ENCODE data around the gene SIGLEC9.
A peak's percentile ranks its signal among the peaks of the same experiment; 100 is the strongest.

Gene SIGLEC9

DNA sequence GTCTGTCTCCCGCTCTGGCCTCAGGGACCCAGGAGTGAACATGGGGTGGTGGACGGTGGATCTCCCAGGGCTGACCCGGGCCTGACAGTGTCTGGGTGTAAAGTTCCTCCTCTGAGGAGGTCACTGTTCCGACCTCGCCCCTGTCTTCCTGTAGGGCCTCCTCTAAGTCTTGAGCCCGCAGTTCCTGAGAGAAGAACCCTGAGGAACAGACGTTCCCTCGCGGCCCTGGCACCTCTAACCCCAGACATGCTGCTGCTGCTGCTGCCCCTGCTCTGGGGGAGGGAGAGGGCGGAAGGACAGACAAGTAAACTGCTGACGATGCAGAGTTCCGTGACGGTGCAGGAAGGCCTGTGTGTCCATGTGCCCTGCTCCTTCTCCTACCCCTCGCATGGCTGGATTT lies at the start of gene SIGLEC9:
Gene SIGLEC9 (plus strand): TSS at position 178 of the 400 bp plus-strand sequence. CDS start 69 bp downstream, at position 247.
- DNase-seq = peak; percentile 37

DNA sequence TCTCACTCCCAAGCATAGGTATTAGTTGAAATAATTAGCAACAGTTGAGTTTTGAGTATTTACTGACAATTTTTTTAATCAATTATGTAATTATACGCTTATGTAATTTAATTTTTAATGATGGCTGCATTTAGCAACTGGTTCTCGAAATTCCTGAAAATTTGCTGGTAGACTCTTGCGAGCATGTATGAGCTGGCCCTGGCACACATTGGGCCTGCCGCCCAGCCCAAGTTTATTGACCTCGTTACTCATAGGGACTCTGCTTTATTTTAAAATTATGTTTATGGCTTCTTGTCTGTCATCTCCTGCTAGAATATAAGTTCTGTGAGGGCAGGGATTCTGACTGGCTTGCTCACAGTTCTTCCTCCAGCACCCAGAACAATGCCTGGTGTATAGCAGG lies 48.7 kb upstream of the SIGLEC9 start:
- no peak for DNase-seq

DNA sequence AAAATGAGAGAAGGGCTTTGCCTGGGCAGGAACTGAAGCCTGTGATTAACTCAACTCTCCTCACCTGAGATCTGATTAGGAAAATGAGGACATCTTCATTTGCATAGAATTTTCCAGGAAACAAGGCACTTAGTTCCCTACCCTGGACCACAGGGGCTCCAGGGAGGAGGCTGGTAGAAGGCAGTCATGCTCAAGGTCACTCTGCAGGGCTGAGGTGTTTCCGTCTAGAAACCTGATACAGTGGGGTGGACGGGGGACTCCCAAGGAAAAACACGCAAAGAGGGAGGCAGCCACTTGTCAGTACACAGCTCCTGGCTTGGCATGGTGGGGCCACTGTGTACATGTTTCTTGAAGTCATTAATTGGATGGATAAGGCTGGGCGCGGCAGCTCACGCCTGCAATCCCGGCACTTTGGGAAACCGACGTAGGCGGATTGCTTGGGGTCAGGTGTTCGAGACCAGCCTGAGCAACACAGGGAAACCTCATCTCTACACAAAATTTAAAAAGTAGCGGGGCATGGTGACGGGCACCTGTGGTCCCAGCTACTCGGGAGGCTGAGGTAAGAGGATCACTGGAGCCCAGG lies 48.0 kb upstream of the SIGLEC9 start:
- DNase-seq = no peak

DNA sequence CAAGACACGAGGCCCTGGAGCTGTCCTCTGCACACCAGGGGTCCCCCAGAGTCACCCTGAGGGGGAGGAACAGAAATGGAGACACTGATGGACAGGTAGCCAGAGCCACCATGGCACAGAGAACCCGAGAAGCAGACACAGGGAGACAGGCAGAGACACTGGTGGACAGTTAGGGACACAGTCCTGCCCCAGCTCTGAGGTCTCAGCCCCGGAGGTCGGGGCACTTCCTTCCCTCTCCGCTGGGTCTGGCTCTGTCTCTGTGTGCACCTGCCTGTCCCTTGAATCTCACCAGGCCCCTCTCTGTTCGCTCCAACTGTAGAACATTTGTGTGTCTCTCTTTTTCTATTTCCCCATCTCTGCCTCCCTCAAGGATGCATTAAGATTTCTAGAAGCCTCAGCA lies 46.6 kb upstream of the SIGLEC9 start:
- no peak for DNase-seq

DNA sequence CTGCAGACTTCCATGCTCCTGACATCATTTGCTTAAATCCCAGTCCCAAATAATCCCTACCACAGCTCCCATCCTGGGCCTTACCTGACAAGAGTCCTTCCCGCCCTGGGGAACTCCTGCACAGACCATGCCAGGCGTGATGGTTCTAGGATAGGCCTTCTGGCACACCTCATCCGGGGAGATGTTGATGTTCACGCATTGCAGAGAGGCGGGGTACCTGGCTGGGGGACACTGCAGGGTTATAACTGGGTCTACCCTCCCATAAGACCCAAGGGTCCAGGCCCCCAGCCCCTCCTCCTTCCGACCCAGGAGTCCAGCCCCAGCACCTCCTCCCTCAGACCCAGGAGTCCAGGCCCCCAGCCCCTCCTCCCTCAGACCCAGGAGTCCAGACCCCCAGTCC lies 46.0 kb upstream of the SIGLEC9 start:
- no peak for DNase-seq

DNA sequence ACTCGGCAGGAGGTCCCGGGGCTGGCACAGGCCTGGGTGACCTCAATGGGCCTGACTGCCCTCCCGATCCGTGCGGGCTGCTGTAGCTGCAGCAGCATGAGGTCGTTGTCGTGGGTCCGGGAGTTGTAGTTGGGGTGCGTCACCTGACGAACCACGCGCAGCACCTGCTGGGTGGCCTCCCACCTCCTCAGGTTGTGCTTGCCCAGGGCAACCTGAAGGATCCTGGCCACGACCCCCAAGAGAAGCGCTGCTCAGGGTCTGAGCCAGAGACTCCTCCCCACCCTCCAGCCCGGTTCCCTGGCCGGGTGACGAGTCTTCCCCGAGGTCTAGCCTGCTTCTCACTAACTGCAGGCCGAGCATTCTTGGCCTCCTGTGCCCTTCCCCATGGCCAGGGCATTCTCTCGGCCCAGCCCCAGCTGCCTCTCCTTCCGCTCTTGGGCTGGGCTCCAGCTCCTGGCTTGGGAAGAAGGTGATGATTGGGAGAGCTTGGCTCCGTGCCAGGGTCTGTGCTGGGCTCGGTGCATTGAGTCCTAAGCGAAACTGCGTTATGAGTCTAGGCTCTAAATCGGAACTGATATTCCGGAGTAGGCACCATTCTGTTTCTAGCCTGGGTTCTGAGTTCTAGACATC lies 45.1 kb upstream of the SIGLEC9 start:
- DNase-seq = no peak

DNA sequence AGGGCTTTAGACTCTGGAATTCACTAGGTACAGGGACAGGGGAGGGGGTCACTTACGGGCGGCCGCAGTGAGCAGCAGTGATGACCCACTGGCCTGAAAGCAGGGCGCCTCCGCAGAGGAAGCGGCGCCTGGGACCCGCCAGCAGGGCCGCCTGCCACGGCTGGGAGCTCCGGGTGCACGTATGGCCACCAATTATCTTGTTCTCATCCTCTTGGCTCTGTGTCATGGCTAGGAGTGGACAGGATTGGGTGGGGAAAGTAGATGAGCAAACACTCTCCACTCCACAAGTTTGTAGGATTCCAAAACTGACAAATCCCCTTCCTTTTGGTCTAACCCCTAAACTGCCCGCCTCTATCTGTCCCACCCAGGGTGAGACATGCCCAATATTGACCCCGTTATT lies 43.2 kb upstream of the SIGLEC9 start:
- DNase-seq = no peak

DNA sequence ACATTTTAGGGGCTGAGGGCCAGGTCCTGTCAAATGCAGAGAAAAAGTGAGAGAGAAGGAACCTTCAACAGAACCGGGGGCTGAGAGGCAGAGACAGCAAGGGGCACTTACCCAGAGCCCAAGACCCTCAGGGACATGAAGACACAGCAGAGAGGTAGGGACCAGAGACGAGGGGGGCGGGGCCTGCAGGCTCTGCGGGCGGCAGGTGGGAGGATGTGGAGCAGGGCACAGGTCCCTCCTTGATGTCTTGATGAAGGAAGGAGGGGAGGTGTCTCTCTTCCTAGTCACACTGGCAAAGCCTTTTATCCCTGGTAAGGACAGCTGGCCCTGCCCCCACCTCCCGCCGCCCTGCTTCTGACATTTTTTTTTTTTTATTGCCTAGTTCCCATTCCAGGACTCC lies 42.1 kb upstream of the SIGLEC9 start, which contains the start of gene KLK14:
Gene KLK14 (minus strand): TSS at position 277 of the 400 bp plus-strand sequence. CDS start 273 bp downstream, at position 4.
- no peak for DNase-seq

DNA sequence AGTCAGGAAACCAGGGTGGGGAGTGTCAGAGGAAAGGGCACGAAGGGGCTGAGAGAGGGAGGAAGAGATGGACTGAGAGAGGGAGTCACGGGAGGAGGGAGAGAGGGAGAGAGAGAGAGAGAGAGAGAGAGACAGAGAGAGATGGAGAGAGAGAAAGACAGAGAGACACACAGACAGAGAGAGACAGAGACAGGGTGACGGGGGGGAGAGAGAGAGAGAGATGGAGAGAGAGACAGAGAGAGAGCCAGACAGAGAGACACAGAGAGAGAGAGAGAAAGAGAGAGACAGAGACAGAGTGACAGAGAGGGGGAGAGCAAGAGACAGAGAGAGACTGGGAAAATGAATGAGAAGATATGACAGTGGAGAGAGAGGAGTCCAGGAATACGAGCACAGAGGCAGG lies 41.5 kb upstream of the SIGLEC9 start:
- no peak for DNase-seq

DNA sequence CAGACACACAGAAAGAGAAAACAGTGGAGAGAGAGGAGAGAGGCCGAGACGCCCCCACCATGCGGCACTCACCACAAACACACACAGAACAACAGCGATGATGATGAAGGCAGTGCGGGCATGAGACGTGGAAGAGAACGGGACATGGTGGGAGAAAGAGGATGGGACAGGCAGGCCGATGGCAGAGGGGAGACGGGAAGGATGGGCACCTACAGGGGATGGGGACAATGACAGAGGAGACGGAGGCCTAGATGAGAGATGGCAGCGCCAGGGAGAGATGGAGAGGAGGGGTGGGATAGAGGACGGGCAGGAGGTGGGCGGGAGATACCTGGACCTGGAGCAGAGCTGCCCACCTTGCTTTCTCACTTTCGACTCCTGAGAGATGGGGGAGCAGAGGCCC lies 40.9 kb upstream of the SIGLEC9 start:
- no peak for DNase-seq

DNA sequence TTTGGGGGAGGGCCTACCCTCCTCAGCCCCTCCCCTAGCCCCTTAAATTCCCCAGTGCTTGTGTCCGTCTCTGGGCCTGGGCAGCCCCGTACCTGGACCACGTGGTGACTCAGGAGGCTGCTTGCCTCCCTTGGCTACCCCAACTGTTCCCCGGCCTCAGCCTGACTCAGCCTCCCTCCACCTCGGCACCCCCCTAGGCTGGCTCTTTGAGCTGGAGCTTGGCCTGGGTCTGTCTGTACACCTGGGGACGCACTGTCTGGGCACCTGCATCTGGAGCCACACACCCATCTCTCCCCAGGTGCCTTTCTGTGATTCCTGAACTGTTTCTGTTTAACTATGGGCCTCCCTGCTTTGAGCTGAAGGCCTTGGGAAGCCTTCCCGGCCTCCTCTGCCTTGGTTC lies 40.2 kb upstream of the SIGLEC9 start:
- DNase-seq = no peak

DNA sequence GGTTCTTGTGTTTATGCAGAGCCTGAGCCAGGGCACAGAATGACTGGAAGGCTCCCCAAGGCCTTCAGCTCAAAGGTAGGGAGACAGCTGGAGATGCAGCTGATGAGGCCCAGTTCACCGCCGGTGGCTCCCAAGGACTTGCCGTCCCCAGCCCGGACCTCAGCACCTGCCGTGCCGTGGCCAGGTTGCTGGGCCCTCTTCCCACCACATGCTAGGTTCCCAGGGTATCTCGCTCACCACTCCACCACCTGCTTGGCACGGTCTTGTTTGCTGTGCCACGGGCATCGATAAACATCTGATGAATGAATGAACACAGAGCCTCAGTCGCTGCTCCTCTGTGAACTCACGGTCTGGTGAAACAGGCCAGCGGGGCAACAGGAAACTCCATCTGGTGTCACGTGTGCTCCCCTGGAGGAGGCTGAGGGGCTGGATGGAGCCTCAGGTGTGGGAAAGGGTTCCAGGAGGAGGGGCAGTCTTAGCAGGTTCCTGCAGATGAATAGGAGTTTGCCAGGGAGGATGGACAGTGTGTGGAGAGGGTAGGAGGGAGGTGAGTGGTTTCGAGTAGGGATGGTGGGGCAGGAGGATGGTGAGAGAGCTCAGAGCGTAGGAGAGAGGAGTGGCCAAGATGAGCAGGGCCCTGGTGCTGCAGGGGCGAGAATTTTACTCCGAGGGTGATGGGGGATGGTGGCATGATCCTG lies 38.4 kb upstream of the SIGLEC9 start:
- no peak for DNase-seq

DNA sequence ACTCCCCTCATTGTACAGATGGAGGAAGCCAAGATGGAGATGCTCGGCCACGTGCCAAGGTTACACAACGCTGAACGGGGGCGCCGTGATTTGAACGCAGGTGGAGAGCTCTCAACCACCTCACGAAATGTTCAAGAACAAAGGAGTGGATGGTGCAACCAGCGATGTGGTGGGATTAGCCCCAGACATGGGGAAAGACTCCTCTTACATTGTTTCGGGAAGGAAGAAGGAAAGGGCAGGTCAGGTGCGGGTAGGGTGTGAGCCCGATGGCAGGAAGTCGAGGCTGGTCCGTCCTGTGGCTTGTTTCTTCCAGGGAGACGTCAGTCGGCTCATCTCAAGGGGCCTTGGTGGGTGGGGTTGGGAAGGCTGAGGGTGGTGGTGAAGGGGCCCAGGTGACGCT lies 34.9 kb upstream of the SIGLEC9 start:
- no peak for DNase-seq

DNA sequence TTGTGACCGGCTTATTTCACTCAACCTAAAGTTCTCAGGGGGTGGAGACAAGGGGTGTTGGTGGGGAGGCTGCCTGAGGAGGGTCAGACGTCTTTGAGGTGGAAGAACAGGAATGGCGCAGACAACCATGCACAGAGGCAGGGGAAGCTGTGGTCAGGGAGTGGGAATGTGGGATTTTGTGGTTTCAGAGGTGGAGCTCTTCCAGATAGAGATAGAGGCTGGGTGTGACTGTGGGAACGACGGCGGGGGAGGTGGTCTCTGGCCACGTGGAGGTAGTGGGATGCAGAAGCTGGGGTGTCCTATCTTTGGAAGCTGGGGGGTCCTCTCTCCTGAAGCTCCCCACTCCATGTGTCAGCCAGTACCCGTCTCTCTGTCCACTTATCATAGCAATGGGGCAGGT lies 34.2 kb upstream of the SIGLEC9 start:
- DNase-seq = no peak

DNA sequence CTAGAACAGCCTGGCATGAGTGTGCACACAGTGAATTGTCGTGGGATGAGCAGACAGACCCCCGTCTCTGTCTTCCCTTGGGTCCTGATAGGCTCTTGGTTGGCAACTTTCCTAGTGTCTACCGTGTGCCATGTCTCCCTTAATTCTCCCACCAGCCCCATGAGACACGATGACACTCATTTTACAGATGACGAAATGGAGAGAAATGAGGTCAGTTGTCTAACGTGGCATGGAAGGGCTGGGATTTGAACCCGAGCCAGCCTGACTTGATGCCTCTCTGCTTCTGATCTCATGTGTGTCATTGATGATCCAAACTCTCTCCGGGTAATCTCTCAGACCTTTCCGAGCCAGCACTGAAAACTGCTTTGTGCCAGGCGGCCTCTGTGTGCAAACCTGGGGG lies 33.6 kb upstream of the SIGLEC9 start:
- DNase-seq = no peak

DNA sequence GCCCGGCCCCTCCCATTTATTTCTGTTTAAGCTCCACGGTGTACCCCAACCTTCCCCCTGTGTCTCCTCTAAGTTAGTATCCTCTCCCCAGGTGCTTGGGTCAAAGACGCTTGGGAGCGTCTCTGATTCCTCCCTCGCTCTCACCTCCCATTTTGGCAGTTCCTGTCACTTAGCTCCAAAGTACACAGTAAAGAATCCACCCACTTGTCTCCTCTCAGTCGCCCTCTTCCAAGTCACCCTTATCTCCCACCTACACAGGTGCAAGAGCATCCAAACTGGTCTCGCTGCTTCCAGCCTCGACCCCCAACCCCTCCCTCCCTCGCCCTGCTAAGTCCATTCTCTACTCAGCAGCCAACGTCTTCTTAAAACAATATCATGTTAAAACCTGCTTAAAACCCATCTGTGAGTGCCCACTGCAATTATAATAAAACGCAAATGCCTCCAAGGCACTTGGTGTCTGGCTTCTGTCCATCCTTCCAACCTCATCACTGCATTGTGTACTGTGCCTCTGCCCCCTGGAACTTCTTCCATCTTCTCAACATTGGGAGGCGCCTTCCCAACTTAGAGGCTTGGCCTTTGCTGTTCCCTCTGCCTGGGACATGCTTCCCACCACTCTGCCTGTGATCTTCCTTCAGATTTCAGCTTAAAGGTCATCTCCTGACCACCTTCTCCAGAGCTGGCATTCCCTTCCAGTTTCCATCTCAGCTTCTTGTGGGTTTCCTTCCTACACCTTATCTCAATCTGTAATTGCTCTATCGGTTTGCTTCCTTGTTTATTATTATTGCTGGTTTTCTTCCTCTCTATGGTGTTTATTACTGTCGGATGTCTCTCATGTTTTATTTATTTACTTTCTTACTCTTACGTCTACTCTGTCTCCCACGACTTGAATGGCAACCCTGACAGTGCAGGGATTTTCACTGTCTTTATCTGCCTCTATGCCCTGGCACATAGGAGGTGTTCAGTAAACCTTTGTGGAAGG lies 32.5 kb upstream of the SIGLEC9 start:
- no peak for DNase-seq

DNA sequence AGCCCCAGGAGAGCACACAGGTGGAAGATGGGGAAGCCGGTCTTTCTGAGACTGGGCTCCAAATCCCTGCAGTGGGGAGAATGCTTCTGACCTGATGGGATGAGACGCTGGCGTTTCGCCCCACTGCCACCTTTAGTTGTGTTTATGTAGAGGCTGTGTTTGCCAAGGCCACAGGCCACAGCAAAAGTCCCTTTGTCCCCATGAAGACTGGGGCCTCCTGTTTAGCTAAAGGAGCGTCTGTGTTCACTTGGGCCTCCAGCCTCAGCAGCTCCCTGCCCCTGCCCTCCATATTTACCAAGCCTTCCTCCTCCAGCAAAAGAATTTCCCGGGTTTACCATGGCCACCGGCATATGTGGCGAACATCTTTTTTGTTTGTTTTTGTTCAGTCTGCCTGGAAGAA lies 31.6 kb upstream of the SIGLEC9 start:
- DNase-seq = no peak

DNA sequence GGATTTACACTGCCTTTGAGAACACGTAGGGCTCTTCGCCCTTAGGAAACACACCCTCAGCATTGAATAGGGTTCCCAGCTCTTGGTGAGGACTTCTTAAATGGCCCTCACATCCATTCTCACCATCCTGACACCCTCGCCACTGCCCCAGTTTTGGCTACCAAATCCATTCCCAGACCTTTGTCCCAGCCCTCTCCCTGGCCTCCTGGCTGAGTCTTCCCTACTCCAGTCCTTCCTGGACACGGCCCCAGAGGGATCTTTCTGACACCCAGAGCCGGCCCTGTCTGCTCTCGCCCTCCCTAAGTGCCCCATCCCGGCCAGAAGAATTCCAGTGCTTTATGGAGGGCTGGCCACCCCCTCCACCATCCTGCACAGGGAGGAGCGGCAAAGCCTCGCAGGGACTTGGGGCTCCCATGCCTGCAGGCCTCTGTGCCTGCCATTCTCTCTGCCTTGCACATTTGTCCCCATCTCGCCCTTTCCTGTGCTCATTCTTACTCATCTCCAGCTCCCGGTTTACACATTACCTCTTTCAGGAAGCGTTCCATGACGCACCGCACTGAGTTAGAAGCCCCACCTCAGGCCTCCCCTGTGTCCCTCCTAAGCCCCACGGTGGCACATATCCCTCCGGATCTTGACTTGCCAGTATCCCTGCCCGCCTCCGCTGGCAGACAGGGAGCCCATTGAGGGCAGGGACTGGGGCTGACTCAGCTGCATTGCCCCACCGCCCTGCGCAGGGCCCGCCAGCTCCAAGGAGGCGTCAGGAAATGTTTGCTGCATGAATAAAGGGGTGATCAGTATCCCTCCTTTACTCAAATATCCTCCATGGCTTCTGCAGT lies 31.0 kb upstream of the SIGLEC9 start:
- no peak for DNase-seq

DNA sequence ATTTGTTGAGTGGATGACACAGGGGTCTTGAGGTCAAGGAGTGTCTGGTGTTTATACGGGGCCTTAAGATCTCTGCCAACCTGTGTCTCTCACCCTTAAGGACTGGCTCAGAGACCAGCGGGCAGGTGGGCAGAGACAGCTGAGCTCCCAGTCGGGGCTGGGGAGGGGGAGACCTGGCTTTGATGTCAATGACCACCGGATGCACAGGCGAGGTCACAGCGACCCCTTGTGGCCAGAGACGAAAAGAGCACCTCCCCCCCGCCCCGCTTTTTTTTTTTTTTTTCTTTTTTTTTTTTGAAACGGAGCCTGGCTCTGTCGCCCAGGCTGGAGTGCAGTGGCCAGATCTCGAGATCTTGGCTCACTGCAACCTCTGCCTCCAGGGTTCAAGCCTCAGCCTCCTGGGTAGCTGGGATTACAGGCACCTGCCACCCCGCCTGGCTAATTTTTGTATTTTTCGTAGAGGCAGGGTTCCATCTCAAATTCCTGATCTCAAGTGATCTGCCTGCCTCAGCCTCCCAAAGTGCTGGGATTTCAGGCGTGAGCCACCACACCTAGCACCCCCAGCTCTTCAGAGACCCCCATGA lies 29.9 kb upstream of the SIGLEC9 start:
- DNase-seq = no peak

DNA sequence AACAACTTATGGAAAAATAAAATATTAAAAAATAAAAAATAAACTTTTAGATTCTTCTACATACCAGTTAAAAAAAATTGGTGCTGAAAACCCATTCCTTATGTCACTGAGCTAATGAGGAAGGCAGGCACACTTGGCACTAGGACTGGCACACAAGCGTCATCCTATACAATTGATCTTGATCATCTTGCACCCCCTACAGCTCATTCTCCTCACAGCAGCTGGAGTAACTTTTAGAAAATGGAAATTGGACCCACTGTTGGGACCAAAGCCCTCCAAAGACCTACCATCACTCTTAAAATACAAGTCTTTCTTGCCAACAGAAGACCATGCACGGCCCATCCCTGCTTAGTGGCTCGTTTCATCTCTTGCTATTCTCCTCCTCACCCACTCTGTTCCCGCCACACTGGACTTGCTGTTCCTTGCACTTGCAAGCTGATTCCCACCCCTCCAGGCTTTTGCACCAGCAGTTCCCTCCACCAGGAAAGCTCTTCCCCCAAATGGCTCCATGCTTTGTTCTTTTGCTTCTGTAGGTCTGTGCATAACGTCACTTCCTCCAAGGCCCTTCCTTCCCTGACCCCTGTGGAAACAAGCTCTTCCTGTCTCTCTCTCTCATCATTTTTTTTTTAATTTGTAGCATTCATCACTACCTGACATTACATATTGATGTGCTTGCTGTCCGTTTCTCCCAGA lies 28.1 kb upstream of the SIGLEC9 start:
- DNase-seq = no peak

DNA sequence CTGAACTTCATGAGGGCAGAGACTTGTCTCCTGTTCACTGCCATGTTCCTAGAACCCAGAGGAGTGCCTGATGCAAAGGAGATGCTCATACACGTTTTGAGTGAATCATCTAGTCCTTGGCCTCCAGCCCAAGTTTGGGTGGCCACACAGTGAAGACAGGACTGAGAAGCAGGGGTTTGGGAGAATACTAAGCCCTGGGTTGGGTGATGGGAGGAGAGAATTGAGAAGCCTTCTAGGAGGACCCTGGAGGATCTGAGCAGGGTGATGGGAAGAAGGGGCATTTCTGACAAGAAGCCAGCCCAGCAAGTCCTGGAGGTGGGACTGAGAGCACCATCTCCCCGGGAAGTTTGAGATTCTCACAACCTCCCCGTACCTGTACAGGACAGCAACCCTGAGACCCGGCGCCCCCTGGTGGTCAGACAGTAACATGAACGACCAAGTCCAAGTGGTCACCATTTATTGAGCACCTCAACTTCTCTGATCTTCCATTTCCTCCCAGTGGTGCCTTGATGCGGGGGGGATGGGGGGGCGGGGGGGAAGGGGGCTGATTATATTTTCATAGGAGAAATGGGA lies 27.5 kb upstream of the SIGLEC9 start:
- DNase-seq = peak; percentile 43
